Mesothelial cell of epicardium (in vitro differentiated cells): ENCODE data around the gene CHST13. TPM values are rescaled to one million over a fixed set of nuclear protein-coding genes. Genes with fewer than 3 reads are reported as not detected.
A peak's percentile ranks its signal among the peaks of the same experiment; 100 is the strongest.

Experiments
- DNase-seq, 2 experiments: peaks; one replicate each; pipeline ENCODE4 v3.0.0; 2021; ENCODE audit warnings: low spot score in 2 of 2; ENCODE audit not compliant: unreplicated experiment in 2 of 2
- H3K27ac Mint-ChIP-seq: 2 replicates; pipeline ENCODE4 v1.8.0; 2021; ENCODE audit warnings: mixed read lengths
- H3K27me3 Mint-ChIP-seq: 2 replicates; pipeline ENCODE4 v1.8.0; 2021; ENCODE audit warnings: low read depth, mixed read lengths
- H3K36me3 Mint-ChIP-seq: 2 replicates; pipeline ENCODE4 v1.8.0; 2021; ENCODE audit warnings: mixed read lengths
- H3K4me1 Mint-ChIP-seq: 2 replicates; pipeline ENCODE4 v1.8.0; 2021; ENCODE audit warnings: mixed read lengths
- H3K4me3 Mint-ChIP-seq: 2 replicates; pipeline ENCODE4 v1.8.0; 2021; ENCODE audit warnings: mild to moderate bottlenecking, moderate library complexity, mixed read lengths
- H3K9me3 Mint-ChIP-seq: 2 replicates; pipeline ENCODE4 v1.8.0; 2021; ENCODE audit warnings: mixed read lengths
- CTCF ChIP-seq: fragments of 200-600 bp; sonication (generic); IDR thresholded peaks from one replicate; pipeline ENCODE4 v1.5.0; 2021; ENCODE audit warnings: antibody characterized with exemption; ENCODE audit not compliant: unreplicated experiment
- total RNA-seq: library from RNA; stranded (reverse); gene quantifications from 3 replicates; pipeline ENCODE4 v1.2.1, GENCODE V29; 2021

The CHST13 gene
- total RNA-seq, 1 donor from 2014 or later = not detected

GRCh38 chr3:126507886-126508285, 16.1 kb upstream of the CHST13 start:
- Mint-ChIP-seq H3K27me3 (peaks cover 25% of the 10 kb centered on the region), H3K27ac (no peak overlapping the region)

GRCh38 chr3:126508564-126508964, 15.4 kb upstream of the CHST13 start:
- no peak for DNase-seq
- no peaks in the 10 kb centered on the region for H3K4me1 Mint-ChIP-seq
- H3K27ac Mint-ChIP-seq = no peak overlapping the region
- no peaks in the 10 kb centered on the region for H3K9me3 Mint-ChIP-seq
- no peaks in the 10 kb centered on the region for H3K36me3 Mint-ChIP-seq
- peaks cover 22% of the 10 kb centered on the region for H3K27me3 Mint-ChIP-seq
- no peak for TF ChIP-seq CTCF
- no peak overlapping the region for H3K4me3 Mint-ChIP-seq

More at GRCh38 chr3:126507886-126508285, 16.1 kb upstream of the CHST13 start:
- Mint-ChIP-seq H3K4me1 (no peaks in the 10 kb centered on the region), H3K9me3 (no peaks in the 10 kb centered on the region), H3K36me3 (no peaks in the 10 kb centered on the region), H3K4me3 (no peak overlapping the region)
- no peak for DNase-seq
- TF ChIP-seq CTCF = no peak

GRCh38 chr3:126509597-126510307, 14.2 kb upstream of the CHST13 start:
- H3K9me3 Mint-ChIP-seq = no peaks in the 10 kb centered on the region
- no peak for TF ChIP-seq CTCF

GRCh38 chr3:126510308-126510910, 13.5 kb upstream of the CHST13 start:
- peaks cover 12% of the 10 kb centered on the region for H3K27me3 Mint-ChIP-seq
- H3K4me1 Mint-ChIP-seq = no peaks in the 10 kb centered on the region
- DNase-seq = peak in 1 of 2 experiments; percentile 16
- no peak overlapping the region for H3K27ac Mint-ChIP-seq
- TF ChIP-seq CTCF = no peak
- no peaks in the 10 kb centered on the region for H3K9me3 Mint-ChIP-seq
- no peaks in the 10 kb centered on the region for H3K36me3 Mint-ChIP-seq
- no peak overlapping the region for H3K4me3 Mint-ChIP-seq

More at GRCh38 chr3:126509597-126510307, 14.2 kb upstream of the CHST13 start:
- H3K4me1 Mint-ChIP-seq = no peaks in the 10 kb centered on the region
- peaks cover 18% of the 10 kb centered on the region for H3K27me3 Mint-ChIP-seq
- DNase-seq = peak in 1 of 2 experiments; percentile 15
- no peak overlapping the region for H3K4me3 Mint-ChIP-seq
- no peak overlapping the region for H3K27ac Mint-ChIP-seq
- no peaks in the 10 kb centered on the region for H3K36me3 Mint-ChIP-seq

GRCh38 chr3:126511291-126511690, 12.7 kb upstream of the CHST13 start:
- H3K4me3 Mint-ChIP-seq = no peak overlapping the region
- no peaks in the 10 kb centered on the region for H3K9me3 Mint-ChIP-seq
- no peak for TF ChIP-seq CTCF
- no peak overlapping the region for H3K27ac Mint-ChIP-seq
- DNase-seq = no peak
- no peaks in the 10 kb centered on the region for H3K4me1 Mint-ChIP-seq
- peaks cover 7% of the 10 kb centered on the region for H3K27me3 Mint-ChIP-seq
- H3K36me3 Mint-ChIP-seq = no peaks in the 10 kb centered on the region
